Keratinocyte (primary cell): Measurements from ENCODE around the gene AKNA.

Experiments
- EZH2 ChIP-seq: IDR thresholded peaks from one replicate; pipeline ENCODE4 v1.6.1; 2012; ENCODE audit warnings: inconsistent platforms, mild to moderate bottlenecking, low read length, moderate library complexity
- TF ChIP-seq, protein P1 (sequence below), 3 experiments: IDR thresholded peaks in 1 of 3; conservative IDR thresholded peaks in 1 of 3; optimal IDR thresholded peaks in 1 of 3; 2 replicates in 2 of 3; 3 replicates in 1 of 3; pipeline versions ENCODE3 to v1.5.1; 2011; ENCODE audit warnings: low read length in 3 of 3, mild to moderate bottlenecking in 3 of 3, moderate library complexity in 2 of 3, control low read depth in 1 of 3, inconsistent platforms in 1 of 3; ENCODE audit not compliant: insufficient read depth in 2 of 3; ENCODE audit errors: extremely low read depth in 1 of 3

DNA sequence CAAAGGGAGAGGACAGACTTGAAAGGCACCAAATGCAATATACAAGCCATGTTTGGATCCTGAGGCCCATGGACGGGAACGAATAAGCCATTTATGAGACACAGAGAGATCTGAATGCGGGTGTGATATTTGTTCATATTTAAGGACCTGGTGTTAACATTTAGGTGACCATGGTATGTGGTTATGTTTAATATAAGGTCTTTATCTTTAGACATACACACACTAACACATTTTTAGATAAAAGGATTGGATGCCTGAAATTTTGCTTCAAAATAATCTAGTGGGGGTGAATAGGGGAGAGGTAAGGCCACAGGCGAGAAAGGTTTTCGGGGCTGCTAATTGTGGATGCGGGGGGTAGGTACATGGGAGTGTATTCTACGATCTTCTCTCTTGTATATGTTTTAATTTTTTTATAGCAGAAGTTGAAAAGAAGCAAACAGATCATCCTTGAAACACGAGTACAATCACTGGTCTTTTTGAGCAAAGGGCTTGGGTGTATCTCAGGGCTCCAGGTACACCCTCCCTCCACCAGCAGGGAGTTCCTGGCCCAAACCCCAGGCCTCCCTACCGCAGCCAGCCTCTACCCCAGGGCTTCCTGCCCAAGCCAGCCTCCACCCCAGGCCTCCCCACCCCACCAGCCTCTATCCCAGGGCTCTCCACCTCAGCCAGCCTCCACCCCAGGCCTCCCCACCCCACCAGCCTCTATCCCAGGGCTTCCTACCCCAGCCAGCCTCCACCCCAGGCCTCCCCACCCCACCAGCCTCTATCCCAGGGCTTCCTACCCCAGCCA, 12.2 kb downstream of the AKNA start:
- TF ChIP-seq, protein P1, sequence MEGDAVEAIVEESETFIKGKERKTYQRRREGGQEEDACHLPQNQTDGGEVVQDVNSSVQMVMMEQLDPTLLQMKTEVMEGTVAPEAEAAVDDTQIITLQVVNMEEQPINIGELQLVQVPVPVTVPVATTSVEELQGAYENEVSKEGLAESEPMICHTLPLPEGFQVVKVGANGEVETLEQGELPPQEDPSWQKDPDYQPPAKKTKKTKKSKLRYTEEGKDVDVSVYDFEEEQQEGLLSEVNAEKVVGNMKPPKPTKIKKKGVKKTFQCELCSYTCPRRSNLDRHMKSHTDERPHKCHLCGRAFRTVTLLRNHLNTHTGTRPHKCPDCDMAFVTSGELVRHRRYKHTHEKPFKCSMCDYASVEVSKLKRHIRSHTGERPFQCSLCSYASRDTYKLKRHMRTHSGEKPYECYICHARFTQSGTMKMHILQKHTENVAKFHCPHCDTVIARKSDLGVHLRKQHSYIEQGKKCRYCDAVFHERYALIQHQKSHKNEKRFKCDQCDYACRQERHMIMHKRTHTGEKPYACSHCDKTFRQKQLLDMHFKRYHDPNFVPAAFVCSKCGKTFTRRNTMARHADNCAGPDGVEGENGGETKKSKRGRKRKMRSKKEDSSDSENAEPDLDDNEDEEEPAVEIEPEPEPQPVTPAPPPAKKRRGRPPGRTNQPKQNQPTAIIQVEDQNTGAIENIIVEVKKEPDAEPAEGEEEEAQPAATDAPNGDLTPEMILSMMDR (optimal IDR thresholded peaks at IDR 0.05 in 1 of 3, IDR thresholded peaks at IDR 0.05 in 1 of 3, conservative IDR thresholded peaks at IDR 0.05 in 1 of 3; ENCODE audit: extremely low read depth in 1 of 3, insufficient read depth in 2 of 3, low read length in 3 of 3) = no peak
- TF ChIP-seq EZH2 = no peak
